Measurements from ENCODE around the gene C12orf75.
"Not testable (repeated sequence)": the region's sequence is repeated elsewhere in the genome, so short reads cannot be mapped to it uniquely, and the experiment has no call there.

C12orf75 gene

GRCh38 chr12:105330283-105330930 is at the start of gene C12orf75:
TSS of gene C12orf75 (plus strand) at chr12:105330691. CDS start at chr12:105330892, 201 bp downstream.
- DNase-seq: peak; percentile 44

GRCh38 chr12:105280966-105281693 is 49.4 kb upstream of the C12orf75 start:
- DNase-seq: no peak

GRCh38 chr12:105281694-105282049 is 48.8 kb upstream of the C12orf75 start:
- no peak for DNase-seq

- no peak for DNase-seq
Measured at GRCh38 chr12:105285378-105285777, 45.1 kb upstream of the C12orf75 start.

GRCh38 chr12:105287408-105287807 is 43.1 kb upstream of the C12orf75 start:
- no peak for DNase-seq

- DNase-seq: no peak
Measured at GRCh38 chr12:105288311-105288996, 42.0 kb upstream of the C12orf75 start.

- DNase-seq: peak; percentile 60
Measured at GRCh38 chr12:105289114-105289904, 41.2 kb upstream of the C12orf75 start.

GRCh38 chr12:105291531-105291930 is 39.0 kb upstream of the C12orf75 start:
- no peak for DNase-seq

GRCh38 chr12:105292705-105293104 is 37.8 kb upstream of the C12orf75 start:
- no peak for DNase-seq

GRCh38 chr12:105293187-105293586 is 37.3 kb upstream of the C12orf75 start:
- no peak for DNase-seq

- DNase-seq: no peak
Measured at GRCh38 chr12:105294161-105294560, 36.3 kb upstream of the C12orf75 start.

GRCh38 chr12:105294886-105295479 is 35.5 kb upstream of the C12orf75 start:
- no peak for DNase-seq

- DNase-seq: no peak
Measured at GRCh38 chr12:105296116-105297089, 34.1 kb upstream of the C12orf75 start.

- no peak for DNase-seq
Measured at GRCh38 chr12:105300883-105301282, 29.6 kb upstream of the C12orf75 start.

- DNase-seq: no peak
Measured at GRCh38 chr12:105301696-105302095, 28.8 kb upstream of the C12orf75 start.

- DNase-seq: not testable (repeated sequence)
Measured at GRCh38 chr12:105302986-105303385, 27.5 kb upstream of the C12orf75 start.

- DNase-seq: not testable (repeated sequence)
Measured at GRCh38 chr12:105304626-105305025, 25.9 kb upstream of the C12orf75 start.

GRCh38 chr12:105307601-105308314 is 22.7 kb upstream of the C12orf75 start:
- DNase-seq: not testable (repeated sequence)

GRCh38 chr12:105308839-105309238 is 21.7 kb upstream of the C12orf75 start:
- DNase-seq: not testable (repeated sequence)

GRCh38 chr12:105309384-105309783 is 21.1 kb upstream of the C12orf75 start:
- not testable (repeated sequence) for DNase-seq

Data from MV-4-11 (cell line).